CD4-positive, CD25-positive, alpha-beta regulatory T cell (primary cell): ENCODE results near the gene SCD5. TPM values are rescaled to one million over a fixed set of nuclear protein-coding genes. Genes with fewer than 3 reads are reported as not detected.

Experiments
- ATAC-seq, 2 donors: fragments of 150-1000 bp; cut with Tn5 transposase; one replicate each; pipeline ENCODE4 v1.10.0; 2021; ENCODE audit warnings: low read depth in 2 of 2, moderate number of reproducible peaks in 2 of 2, moderate library complexity in 1 of 2
- DNase-seq, 3 donors: peaks; one replicate each; pipeline versions ENCODE4 v3.0.0 to v3.0.0-alpha.2; 2012 to 2022; ENCODE audit warnings: mixed read lengths in 1 of 3
- H3K27ac ChIP-seq: one replicate; pipeline ENCODE4 v1.7.0; 2013; ENCODE audit warnings: mild to moderate bottlenecking, low read length; ENCODE audit not compliant: insufficient read depth, poor library complexity, severe bottlenecking
- H3K27me3 ChIP-seq: one replicate; pipeline ENCODE4 v1.7.0; 2013; ENCODE audit warnings: low read length; ENCODE audit not compliant: control insufficient read depth, insufficient read depth
- H3K36me3 ChIP-seq: one replicate; pipeline ENCODE4 v1.7.0; 2013; ENCODE audit warnings: mild to moderate bottlenecking, low read length, moderate library complexity; ENCODE audit not compliant: control insufficient read depth, insufficient read depth
- H3K4me1 ChIP-seq: 2 replicates; pipeline ENCODE4 v1.7.0; 2013; ENCODE audit warnings: mild to moderate bottlenecking, low read length; ENCODE audit not compliant: insufficient read depth, control insufficient read depth, poor library complexity, severe bottlenecking
- H3K4me3 ChIP-seq: one replicate; pipeline ENCODE4 v1.7.0; 2013; ENCODE audit warnings: low read depth, mild to moderate bottlenecking, low read length, moderate library complexity
- H3K9me3 ChIP-seq, 2 experiments: 1 replicate in 1 of 2; 2 replicates in 1 of 2; pipeline ENCODE4 v1.7.0; 2013; ENCODE audit warnings: low read length in 2 of 2, mild to moderate bottlenecking in 1 of 2, moderate library complexity in 1 of 2; ENCODE audit not compliant: control insufficient read depth in 2 of 2
- H3K27ac Mint-ChIP-seq, 3 donors: one replicate each; pipeline ENCODE4 v1.8.0; 2020 to 2022; ENCODE audit warnings: mild to moderate bottlenecking in 3 of 3, mixed read lengths in 3 of 3, moderate library complexity in 2 of 3
- H3K27me3 Mint-ChIP-seq: one replicate; pipeline ENCODE4 v1.8.0; 2022; ENCODE audit warnings: mild to moderate bottlenecking, mixed read lengths
- H3K36me3 Mint-ChIP-seq: one replicate; pipeline ENCODE4 v1.8.0; 2020; ENCODE audit warnings: mixed read lengths
- H3K4me1 Mint-ChIP-seq, 4 donors: one replicate each; pipeline ENCODE4 v1.8.0; 2020 to 2022; ENCODE audit warnings: mixed read lengths in 4 of 4, mild to moderate bottlenecking in 1 of 4
- H3K4me3 Mint-ChIP-seq, 4 donors: one replicate each; pipeline ENCODE4 v1.8.0; 2020 to 2022; ENCODE audit warnings: mild to moderate bottlenecking in 4 of 4, mixed read lengths in 4 of 4, moderate library complexity in 3 of 4
- H3K9me3 Mint-ChIP-seq, 7 donors: one replicate each; pipeline ENCODE4 v1.8.0; 2020 to 2022; ENCODE audit warnings: mixed read lengths in 7 of 7, mild to moderate bottlenecking in 3 of 7, moderate library complexity in 2 of 7
- polyA plus RNA-seq, 4 donors: library from polyadenylated mRNA; unstranded; fragments of 300-500 nt; fragmentation: Illumina TruSeq; gene quantifications; one replicate each; pipeline ENCODE4 v1.2.3, GENCODE V29; 2021
- total RNA-seq: library from RNA; stranded (reverse); gene quantifications from one replicate; pipeline ENCODE4 v1.2.3, GENCODE V29; 2022

The SCD5 gene
- total and polyA plus RNA-seq, 5 donors from 2014 or later = 0.12 to 0.14 TPM; not detected in 3

DNA sequence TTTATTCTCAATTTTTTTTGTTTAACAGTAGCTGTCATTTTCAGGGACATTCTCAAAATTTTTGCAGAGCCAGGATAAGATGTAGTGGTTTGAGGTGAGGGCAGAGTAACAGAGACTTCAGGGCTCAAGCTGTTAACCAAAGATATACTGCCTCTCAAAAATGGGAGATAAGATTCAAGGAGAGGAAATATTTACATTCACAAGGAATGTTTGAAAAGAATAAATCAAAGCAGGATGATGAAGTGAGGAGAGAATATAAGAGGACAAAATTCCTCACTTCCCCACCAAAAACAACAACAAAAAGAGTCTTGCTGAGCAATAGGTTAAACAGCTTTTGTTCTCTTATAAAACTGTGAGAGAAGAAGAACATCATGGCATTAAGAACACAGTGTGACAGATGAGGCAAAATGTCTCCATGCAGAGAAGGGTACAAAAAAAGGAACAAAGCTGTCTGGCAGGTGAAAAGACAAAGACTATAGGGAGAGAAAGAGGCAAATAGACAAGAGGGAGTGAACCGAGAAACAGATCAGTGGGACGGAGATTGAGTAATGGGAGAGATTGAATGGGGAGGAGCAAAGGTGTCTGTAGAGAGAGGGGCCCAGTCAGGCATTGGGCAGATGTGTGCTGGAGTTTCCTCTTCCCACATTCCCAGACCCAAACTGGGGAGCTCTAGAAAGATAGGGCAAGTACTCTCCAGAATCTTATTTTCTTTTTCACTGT lies 130.7 kb downstream of the SCD5 start:
- peaks cover 32% of the 10 kb centered on the region for H3K27me3 Mint-ChIP-seq
- H3K4me3 Mint-ChIP-seq = no peak overlapping the region
- no peaks in the 10 kb centered on the region for H3K4me1 ChIP-seq
- H3K36me3 Mint-ChIP-seq = no peaks in the 10 kb centered on the region
- no peaks in the 10 kb centered on the region for H3K4me1 Mint-ChIP-seq
- no peak overlapping the region for H3K27ac Mint-ChIP-seq
- DNase-seq = no peak
- no peaks in the 10 kb centered on the region for H3K36me3 ChIP-seq
- H3K27me3 ChIP-seq = peaks cover 4% of the 10 kb centered on the region
- H3K27ac ChIP-seq = no peak overlapping the region
- no peak overlapping the region for H3K4me3 ChIP-seq
- no peak for ATAC-seq
- H3K9me3 Mint-ChIP-seq = peaks cover 4 to 12% (median 11%) of the 10 kb centered on the region in 7 donors
- H3K9me3 ChIP-seq = peaks cover 0 to 3% of the 10 kb centered on the region in 2 experiments

DNA sequence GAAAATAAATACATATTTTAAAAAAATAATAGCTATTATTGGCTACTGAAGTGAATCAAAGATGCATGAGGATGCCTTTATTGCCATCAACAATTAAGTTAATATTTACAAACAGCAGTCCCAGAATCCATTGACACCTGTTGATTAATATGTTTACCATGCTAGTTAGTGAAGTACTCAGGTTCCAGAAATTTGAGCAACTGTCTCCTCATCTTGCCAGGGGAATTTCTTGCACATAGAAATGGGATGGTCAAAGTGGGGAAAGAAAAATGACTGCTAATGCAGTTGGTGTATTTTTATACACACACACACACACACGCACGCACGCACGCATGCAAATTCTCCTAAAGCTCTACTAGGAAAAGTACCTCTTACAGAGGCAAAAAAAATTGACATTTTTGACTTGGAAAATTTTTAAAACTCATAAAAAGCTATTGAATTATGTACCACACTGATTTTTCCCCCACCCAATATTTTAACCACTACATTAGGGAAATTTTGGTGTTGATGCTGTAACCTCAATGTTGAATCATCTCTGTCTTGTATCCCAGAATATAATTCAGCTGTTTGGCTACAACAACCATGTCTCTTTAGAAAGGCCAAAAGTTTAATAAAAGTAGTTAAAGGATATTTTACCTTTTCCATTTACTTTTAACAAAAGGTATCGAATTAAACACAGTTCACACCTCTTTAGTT lies 131.5 kb downstream of the SCD5 start:
- Mint-ChIP-seq H3K9me3 (peaks cover 4 to 12% (median 11%) of the 10 kb centered on the region in 7 donors), H3K36me3 (no peaks in the 10 kb centered on the region), H3K27ac (no peak overlapping the region), H3K27me3 (peaks cover 36% of the 10 kb centered on the region), H3K4me1 (no peaks in the 10 kb centered on the region), H3K4me3 (no peak overlapping the region)
- H3K4me3 ChIP-seq = no peak overlapping the region
- peaks cover 0 to 3% of the 10 kb centered on the region in 2 experiments for H3K9me3 ChIP-seq
- H3K4me1 ChIP-seq = no peaks in the 10 kb centered on the region
- no peak for DNase-seq
- no peak overlapping the region for H3K27ac ChIP-seq
- peaks cover 4% of the 10 kb centered on the region for H3K27me3 ChIP-seq
- no peaks in the 10 kb centered on the region for H3K36me3 ChIP-seq
- no peak for ATAC-seq

DNA sequence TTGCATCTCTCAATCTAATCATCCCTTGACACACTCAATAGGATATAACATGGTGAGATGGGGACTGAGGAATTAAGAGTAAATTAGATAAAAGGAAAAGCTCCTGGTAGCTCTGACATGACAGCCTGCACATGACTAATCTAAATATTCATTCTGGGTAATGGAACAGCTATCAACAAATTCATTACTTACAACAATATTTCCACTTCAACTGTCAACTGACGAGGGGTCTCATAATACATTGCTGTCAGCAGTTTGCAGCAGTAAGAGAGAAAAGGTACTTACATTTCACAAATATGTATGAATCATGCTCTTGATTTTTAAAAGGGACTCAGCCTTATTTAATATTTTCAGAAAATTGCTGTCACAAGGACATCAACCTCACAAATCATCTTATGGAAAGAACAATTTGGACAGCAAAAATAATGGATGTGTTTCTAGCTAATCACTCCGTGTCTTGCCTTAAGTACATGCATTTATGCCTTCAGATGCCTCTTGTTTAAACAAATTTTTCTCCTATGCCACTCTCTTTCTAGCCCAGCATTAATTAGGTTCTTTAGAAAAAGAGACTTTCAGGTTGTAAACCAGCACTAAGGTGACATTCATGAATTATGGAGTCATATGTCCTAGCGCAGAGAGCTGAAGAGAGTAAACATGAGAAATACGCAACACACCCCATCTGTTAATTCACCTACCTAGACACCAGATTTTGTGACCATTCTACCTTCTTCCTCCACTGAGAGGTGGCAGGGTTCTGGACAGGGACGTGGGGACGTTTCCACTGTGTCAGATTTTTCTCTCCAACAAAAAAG lies 137.2 kb downstream of the SCD5 start:
- ATAC-seq (no peak), DNase-seq (no peak)
- Mint-ChIP-seq H3K4me3 (no peak overlapping the region), H3K9me3 (peaks cover 0 to 7% (median 3%) of the 10 kb centered on the region in 7 donors), H3K36me3 (no peaks in the 10 kb centered on the region), H3K27me3 (peaks cover 18% of the 10 kb centered on the region), H3K27ac (no peak overlapping the region), H3K4me1 (no peaks in the 10 kb centered on the region)
- peaks cover 6% of the 10 kb centered on the region for H3K27me3 ChIP-seq
- H3K36me3 ChIP-seq = no peaks in the 10 kb centered on the region
- no peaks in the 10 kb centered on the region for H3K4me1 ChIP-seq
- no peak overlapping the region for H3K27ac ChIP-seq
- H3K4me3 ChIP-seq = no peak overlapping the region
- H3K9me3 ChIP-seq = no peaks in the 10 kb centered on the region

DNA sequence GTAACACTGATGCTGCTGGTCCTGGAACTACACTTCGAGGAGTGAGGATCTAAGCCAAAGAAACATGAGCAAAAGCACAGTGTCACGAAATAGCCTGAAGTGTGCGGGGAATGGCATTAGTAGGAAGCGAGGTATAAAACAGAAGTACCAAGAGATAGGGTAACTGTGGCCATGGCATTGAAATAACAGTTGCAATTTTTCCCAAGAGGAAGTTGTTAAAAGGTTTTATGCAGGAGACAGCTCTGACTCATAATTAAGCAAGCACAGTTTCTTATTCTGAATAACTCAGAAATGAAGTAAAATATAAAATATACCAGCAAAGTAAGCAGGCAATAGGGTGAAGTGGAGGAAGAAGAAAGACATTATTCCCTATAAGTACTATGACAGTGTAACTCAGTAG lies 146.5 kb downstream of the SCD5 start:
- no peaks in the 10 kb centered on the region for H3K36me3 ChIP-seq
- ATAC-seq (no peak), DNase-seq (no peak)
- H3K36me3 Mint-ChIP-seq = no peaks in the 10 kb centered on the region
- no peaks in the 10 kb centered on the region for H3K9me3 ChIP-seq
- no peak overlapping the region for H3K4me3 ChIP-seq
- no peak overlapping the region for H3K4me3 Mint-ChIP-seq
- peaks cover 5% of the 10 kb centered on the region for H3K27me3 Mint-ChIP-seq
- H3K27ac Mint-ChIP-seq = no peak overlapping the region
- H3K27ac ChIP-seq = no peak overlapping the region
- H3K27me3 ChIP-seq = peaks cover 3% of the 10 kb centered on the region
- no peaks in the 10 kb centered on the region for H3K4me1 ChIP-seq
- no peaks in the 10 kb centered on the region for H3K4me1 Mint-ChIP-seq
- H3K9me3 Mint-ChIP-seq = peaks cover 0 to 1% (median 0%) of the 10 kb centered on the region in 7 donors

DNA sequence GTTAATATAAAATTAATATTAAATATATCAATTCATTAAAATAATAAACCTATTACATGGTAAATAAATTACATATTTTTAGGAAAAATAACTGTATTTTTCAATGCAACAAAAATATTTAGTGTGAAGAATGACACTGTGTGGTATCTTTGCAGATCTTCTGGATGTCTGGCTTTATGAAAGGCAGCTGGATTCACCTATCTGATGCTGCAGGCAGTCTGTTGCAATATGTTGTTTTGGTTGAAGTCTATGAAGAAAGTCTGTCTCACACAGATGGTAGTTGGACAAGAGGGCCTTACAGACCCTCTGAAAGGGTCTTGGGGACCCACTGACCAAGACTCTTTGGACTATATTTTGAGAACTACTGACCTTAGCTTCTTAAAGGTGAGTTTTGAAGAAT lies 147.7 kb downstream of the SCD5 start:
- Histone ChIP-seq H3K4me3 (no peak overlapping the region), H3K27me3 (peaks cover 3% of the 10 kb centered on the region), H3K4me1 (no peaks in the 10 kb centered on the region), H3K36me3 (no peaks in the 10 kb centered on the region), H3K9me3 (no peaks in the 10 kb centered on the region), H3K27ac (no peak overlapping the region)
- no peaks in the 10 kb centered on the region for H3K4me1 Mint-ChIP-seq
- peaks cover 5% of the 10 kb centered on the region for H3K27me3 Mint-ChIP-seq
- H3K4me3 Mint-ChIP-seq = no peak overlapping the region
- no peaks in the 10 kb centered on the region for H3K36me3 Mint-ChIP-seq
- ATAC-seq (no peak), DNase-seq (no peak)
- H3K27ac Mint-ChIP-seq = no peak overlapping the region
- peaks cover 0 to 1% (median 0%) of the 10 kb centered on the region in 7 donors for H3K9me3 Mint-ChIP-seq

DNA sequence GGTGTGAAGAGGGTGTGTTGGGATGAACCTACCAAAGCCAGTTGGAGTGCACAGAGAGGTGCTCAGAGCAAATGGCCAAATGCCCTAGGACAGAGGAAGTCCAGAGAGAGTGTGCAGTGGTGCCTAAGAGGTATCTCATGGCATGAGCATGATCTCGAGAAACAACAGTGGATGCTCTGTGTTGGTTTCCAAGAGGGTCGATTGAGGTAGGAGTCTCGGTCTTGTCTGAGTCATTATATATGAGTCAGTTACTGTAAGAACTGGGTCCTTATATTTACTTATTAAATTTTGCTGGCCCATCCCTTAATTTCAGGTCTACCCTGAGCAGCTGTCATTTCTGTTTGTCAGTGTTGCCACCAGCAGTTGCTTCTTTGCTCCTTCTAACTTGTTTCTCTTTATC lies 150.2 kb downstream of the SCD5 start:
- ATAC-seq (no peak), DNase-seq (no peak)
- Histone ChIP-seq H3K27me3 (peaks cover 3% of the 10 kb centered on the region), H3K27ac (no peak overlapping the region), H3K9me3 (no peaks in the 10 kb centered on the region), H3K4me1 (no peaks in the 10 kb centered on the region), H3K36me3 (no peaks in the 10 kb centered on the region), H3K4me3 (no peak overlapping the region)
- no peaks in the 10 kb centered on the region for H3K9me3 Mint-ChIP-seq
- no peak overlapping the region for H3K27ac Mint-ChIP-seq
- H3K27me3 Mint-ChIP-seq = no peaks in the 10 kb centered on the region
- no peaks in the 10 kb centered on the region for H3K4me1 Mint-ChIP-seq
- no peaks in the 10 kb centered on the region for H3K36me3 Mint-ChIP-seq
- H3K4me3 Mint-ChIP-seq = no peak overlapping the region

DNA sequence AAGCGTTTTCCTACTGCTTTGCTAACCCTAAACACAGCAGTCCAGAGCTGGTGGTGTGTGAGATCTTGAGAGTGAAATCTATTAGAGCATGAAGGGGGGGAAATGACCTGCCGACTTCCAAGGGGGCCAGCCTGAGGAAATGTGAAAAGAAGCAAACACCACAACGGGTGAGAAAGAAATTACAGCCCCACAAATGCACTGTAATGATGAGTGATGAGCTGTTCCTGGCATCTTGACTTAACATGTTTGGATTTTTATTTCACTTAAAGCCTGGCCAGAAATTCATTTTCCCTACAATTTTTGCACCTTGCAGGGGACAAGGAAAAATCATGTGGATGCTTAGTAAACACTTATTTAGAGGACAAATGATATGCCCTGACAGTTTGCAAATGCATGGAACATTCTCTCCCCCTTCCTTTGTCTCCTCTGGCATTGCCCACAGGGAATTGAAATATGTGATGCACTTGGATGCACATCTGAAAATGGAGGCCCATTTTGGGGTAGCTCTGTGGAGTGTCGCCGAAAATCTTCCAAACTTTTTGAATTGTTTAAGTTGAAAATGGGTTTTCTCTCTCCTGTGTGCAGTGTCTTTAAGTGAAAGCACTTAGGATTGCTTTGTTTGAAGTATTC lies 152.5 kb downstream of the SCD5 start:
- no peaks in the 10 kb centered on the region for H3K36me3 ChIP-seq
- H3K27ac ChIP-seq = no peak overlapping the region
- no peaks in the 10 kb centered on the region for H3K4me1 ChIP-seq
- peaks cover 3% of the 10 kb centered on the region for H3K27me3 ChIP-seq
- H3K36me3 Mint-ChIP-seq = no peaks in the 10 kb centered on the region
- H3K9me3 Mint-ChIP-seq = no peaks in the 10 kb centered on the region
- H3K27ac Mint-ChIP-seq = peak overlapping the region in 1 of 3 donors; percentile 6
- ATAC-seq (no peak), DNase-seq (no peak)
- H3K4me3 ChIP-seq = no peak overlapping the region
- peaks cover 6% of the 10 kb centered on the region for H3K27me3 Mint-ChIP-seq
- no peak overlapping the region for H3K4me3 Mint-ChIP-seq
- H3K4me1 Mint-ChIP-seq = no peaks in the 10 kb centered on the region
- H3K9me3 ChIP-seq = no peaks in the 10 kb centered on the region
